Peyer's patch (tissue), 4 donors: Measurements from ENCODE around the gene OLA1. TPM values are rescaled to one million over a fixed set of nuclear protein-coding genes. Genes with fewer than 3 reads are reported as not detected.

Experiments used
- DNase-seq, 3 donors: peaks; one replicate each; pipeline ENCODE4 v3.0.0-alpha.2; 2017 to 2019
- H3K27ac ChIP-seq, 4 donors: fragments of 200-600 bp; sonication (generic); one replicate each; pipeline ENCODE4 v1.5.1; 2016 to 2019
- H3K27me3 ChIP-seq, 2 donors: fragments of 200-600 bp; sonication (generic); one replicate each; pipeline ENCODE4 v1.5.1; 2019
- H3K36me3 ChIP-seq, 3 donors: fragments of 200-600 bp; sonication (generic); one replicate each; pipeline ENCODE4 v1.5.1; 2016 to 2019
- H3K4me1 ChIP-seq, 4 donors: fragments of 200-600 bp; sonication (generic); one replicate each; pipeline ENCODE4 v1.5.1; 2016 to 2019
- H3K4me3 ChIP-seq, 4 donors: fragments of 200-600 bp; sonication (generic); 1 replicate in 3 of 4; 2 replicates in 1 of 4; pipeline ENCODE4 v1.5.1; 2016 to 2019; ENCODE audit warnings: mild to moderate bottlenecking in 1 of 4
- H3K9me3 ChIP-seq, 4 donors: fragments of 200-600 bp; sonication (generic); one replicate each; pipeline ENCODE4 v1.5.1; 2016 to 2019; ENCODE audit warnings: mild to moderate bottlenecking in 1 of 4
- CTCF ChIP-seq, 6 experiments: fragments of 450-650 bp in 4 of 6; fragments of 200-600 bp in 2 of 6; sonication (generic) in 1 of 6; IDR thresholded peaks; one replicate each; pipeline ENCODE4 v1.5.1; 2017 to 2019; ENCODE audit warnings: antibody characterized with exemption in 6 of 6, mild to moderate bottlenecking in 3 of 6, moderate library complexity in 1 of 6
- POLR2A ChIP-seq, 2 donors: fragments of 450-650 bp; IDR thresholded peaks; one replicate each; pipeline ENCODE4 v1.5.1; 2017; ENCODE audit warnings: antibody characterized with exemption in 2 of 2, mild to moderate bottlenecking in 2 of 2, moderate library complexity in 2 of 2
- total RNA-seq, 4 donors: library from RNA; depleted of rRNA; stranded (reverse); fragments of >200 nt; gene quantifications; one replicate each; pipeline ENCODE4 v1.1.0, GENCODE V29; 2016

OLA1 gene
- total RNA-seq, 4 donors from 2014 or later, result 34.0 to 52.8 (median 35.5) TPM

- H3K36me3 ChIP-seq, result no peaks in the 10 kb centered on the region
- H3K27ac ChIP-seq, result no peak overlapping the region
- no peak for DNase-seq
- peaks cover 0 to 4% (median 0%) of the 10 kb centered on the region in 4 donors for H3K9me3 ChIP-seq
- H3K4me3 ChIP-seq, result no peak overlapping the region
- no peaks in the 10 kb centered on the region for H3K27me3 ChIP-seq
- H3K4me1 ChIP-seq, result no peaks in the 10 kb centered on the region
- TF ChIP-seq POLR2A (IDR thresholded peaks at IDR 0.05), result no peak
- TF ChIP-seq CTCF (IDR thresholded peaks at IDR 0.05), result no peak
Measured at GRCh38 chr2:174180165-174180724, 68.1 kb downstream of the OLA1 start.

- no peak for DNase-seq
- peaks cover 0 to 5% (median 0%) of the 10 kb centered on the region in 4 donors for H3K9me3 ChIP-seq
- H3K27ac ChIP-seq, result no peak overlapping the region
- no peaks in the 10 kb centered on the region for H3K4me1 ChIP-seq
- TF ChIP-seq POLR2A (IDR thresholded peaks at IDR 0.05) (no peak), CTCF (IDR thresholded peaks at IDR 0.05) (no peak)
- no peaks in the 10 kb centered on the region for H3K36me3 ChIP-seq
- no peaks in the 10 kb centered on the region for H3K27me3 ChIP-seq
- no peak overlapping the region for H3K4me3 ChIP-seq
Measured at GRCh38 chr2:174177316-174177890, 70.9 kb downstream of the OLA1 start.

GRCh38 chr2:174176898-174177297, 71.4 kb downstream of the OLA1 start:
- Histone ChIP-seq H3K36me3 (no peaks in the 10 kb centered on the region), H3K4me3 (no peak overlapping the region), H3K27ac (no peak overlapping the region), H3K9me3 (peaks cover 0 to 5% (median 0%) of the 10 kb centered on the region in 4 donors), H3K4me1 (no peaks in the 10 kb centered on the region), H3K27me3 (no peaks in the 10 kb centered on the region)
- DNase-seq, result no peak
- TF ChIP-seq POLR2A (IDR thresholded peaks at IDR 0.05), result no peak
- no peak for TF ChIP-seq CTCF (IDR thresholded peaks at IDR 0.05)

- H3K36me3 ChIP-seq, result no peaks in the 10 kb centered on the region
Measured at GRCh38 chr2:174174741-174175140, 73.6 kb downstream of the OLA1 start.

GRCh38 chr2:174172802-174173355, 75.5 kb downstream of the OLA1 start:
- Histone ChIP-seq H3K36me3 (no peaks in the 10 kb centered on the region), H3K9me3 (peaks cover 0 to 12% (median 2%) of the 10 kb centered on the region in 4 donors), H3K4me3 (no peak overlapping the region), H3K27ac (no peak overlapping the region), H3K27me3 (no peaks in the 10 kb centered on the region), H3K4me1 (no peaks in the 10 kb centered on the region)
- DNase-seq, result no peak
- TF ChIP-seq CTCF (IDR thresholded peaks at IDR 0.05) (no peak), POLR2A (IDR thresholded peaks at IDR 0.05) (no peak)

More at GRCh38 chr2:174174741-174175140, 73.6 kb downstream of the OLA1 start:
- no peak for DNase-seq
- peaks cover 0 to 5% (median 0%) of the 10 kb centered on the region in 4 donors for H3K9me3 ChIP-seq
- no peaks in the 10 kb centered on the region for H3K4me1 ChIP-seq
- H3K27me3 ChIP-seq, result no peaks in the 10 kb centered on the region
- H3K4me3 ChIP-seq, result no peak overlapping the region
- H3K27ac ChIP-seq, result no peak overlapping the region
- no peak for TF ChIP-seq POLR2A (IDR thresholded peaks at IDR 0.05)
- TF ChIP-seq CTCF (IDR thresholded peaks at IDR 0.05), result no peak
